NCI-H2107 treated with DMSO at 0.1 percent for 48 hours (cell line): ENCODE data around the gene CHRNA5.
A peak's percentile ranks its signal among the peaks of the same experiment; 100 is the strongest.
"Not testable (repeated sequence)": the region's sequence is repeated elsewhere in the genome, so short reads cannot be mapped to it uniquely, and the experiment has no call there.

ENCODE experiments used
- DNase-seq: peaks from one replicate; lab custom pipeline; 2025; ENCODE audit not compliant: unreplicated experiment; lab: John Stamatoyannopoulos, UW

Gene CHRNA5

DNA sequence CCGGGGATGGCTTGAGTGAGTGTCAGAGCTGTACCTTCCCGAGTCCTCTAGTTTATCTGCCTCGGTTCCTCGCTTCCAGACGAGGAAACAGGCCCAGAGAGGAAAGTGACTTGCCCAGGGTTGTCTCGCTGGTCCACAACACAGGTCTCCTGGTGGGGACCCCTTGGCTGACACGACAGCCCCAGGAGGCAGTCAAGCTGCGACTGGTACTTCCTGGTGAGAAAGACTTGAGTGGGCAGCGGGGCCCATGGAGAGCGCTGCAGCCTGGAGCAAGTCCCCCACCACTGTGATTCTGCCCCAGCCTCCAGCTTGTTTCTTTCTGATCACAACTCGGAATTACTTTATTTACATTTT is 600 bp upstream of the CHRNA5 start:
- DNase-seq, result no peak

DNA sequence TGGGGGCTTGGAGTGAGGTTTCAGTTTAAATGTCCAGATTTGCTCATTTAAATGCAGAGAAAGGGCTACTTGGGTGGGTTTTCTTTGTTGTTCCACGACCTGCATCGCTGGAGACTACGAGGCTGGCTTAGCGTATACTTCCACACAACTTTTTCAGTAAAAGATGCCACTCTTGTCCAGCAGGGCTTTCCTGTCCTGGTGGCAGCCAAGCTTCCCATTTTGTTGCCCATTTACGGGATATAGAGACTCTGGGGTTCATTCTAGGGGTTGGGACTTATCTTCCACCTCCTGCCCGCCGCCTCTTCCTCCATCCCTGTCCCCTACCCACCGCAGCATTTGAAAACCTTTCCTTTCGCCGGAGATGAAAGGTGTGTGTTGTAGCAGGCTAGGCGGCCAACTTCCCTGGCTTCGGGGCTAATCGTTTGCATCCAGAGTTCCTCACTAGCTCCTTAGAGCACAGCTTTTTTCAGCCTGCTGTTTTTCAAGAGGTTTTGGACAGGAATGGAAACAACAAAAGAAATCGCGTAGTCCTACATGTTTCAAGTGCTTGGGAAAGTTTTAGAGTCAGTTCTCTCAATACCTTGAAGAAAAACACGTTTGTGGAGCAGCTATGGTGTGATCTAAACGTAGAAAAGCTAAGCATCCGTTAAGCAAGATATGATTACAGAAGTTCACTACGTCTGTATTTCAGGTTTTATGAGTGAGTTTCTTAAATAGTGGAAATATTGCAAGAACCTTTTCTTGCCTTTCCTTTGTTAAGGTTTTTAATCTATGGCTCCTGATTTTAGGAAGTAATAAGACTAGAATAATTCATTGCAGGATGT is 843 bp downstream of the CHRNA5 start:
- DNase-seq, result no peak

DNA sequence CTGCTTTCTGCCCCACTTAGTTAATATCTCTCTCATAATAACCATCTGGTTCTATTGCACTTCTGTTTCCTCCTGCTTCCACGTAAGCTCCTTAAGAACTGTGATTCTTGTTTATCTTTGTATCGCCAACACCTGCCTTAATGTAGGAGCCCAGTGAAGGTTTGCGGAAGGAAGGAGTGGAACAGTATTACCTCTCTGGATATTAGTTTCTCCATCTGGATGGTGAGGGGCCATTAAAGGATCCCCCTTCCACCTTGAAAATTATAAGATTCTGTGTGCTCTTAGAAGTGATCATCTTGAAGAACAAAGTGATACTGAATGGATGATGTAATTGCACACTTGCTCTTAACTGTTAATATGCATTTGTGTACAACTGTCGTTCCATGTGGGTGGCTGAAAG is 2.2 kb downstream of the CHRNA5 start:
- peak; percentile 22 for DNase-seq

DNA sequence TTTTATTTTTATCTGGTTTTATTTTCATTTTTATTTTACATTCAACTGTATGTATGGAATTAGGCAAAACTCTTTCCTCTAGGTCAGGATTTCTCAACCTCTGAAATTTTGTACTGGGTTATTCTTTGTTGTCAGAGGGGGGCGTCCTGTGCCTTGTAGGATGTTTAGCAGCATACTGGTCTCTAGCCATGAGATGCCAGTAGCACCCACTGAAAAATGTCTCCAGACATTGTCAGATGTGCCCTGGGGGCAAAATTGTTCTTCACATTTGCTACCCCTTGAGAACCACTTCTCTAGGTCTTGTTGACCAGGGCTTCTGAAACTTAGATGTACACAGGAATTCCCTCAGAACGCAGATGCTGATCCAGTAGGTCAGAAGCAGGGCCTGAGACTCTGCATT is 5.4 kb downstream of the CHRNA5 start:
- DNase-seq, result no peak

DNA sequence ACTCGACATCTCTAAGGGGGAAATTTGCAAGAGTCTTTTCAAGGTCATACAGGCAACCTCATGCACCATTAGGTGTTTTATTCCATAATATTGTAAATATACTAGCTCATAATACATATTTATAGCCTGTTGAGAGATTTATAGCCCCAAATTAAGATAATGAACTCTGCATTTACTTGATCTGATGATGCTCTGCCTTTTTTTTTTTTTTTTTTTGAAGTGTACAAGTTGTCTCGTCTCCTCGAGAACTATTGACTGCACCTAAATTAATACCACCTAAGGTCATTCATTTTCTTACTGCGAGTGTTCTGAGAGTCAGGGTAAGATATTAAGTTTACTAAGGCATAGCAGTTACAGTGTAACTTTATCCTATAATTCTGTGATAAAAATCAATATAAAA is 6.1 kb downstream of the CHRNA5 start:
- no peak for DNase-seq

DNA sequence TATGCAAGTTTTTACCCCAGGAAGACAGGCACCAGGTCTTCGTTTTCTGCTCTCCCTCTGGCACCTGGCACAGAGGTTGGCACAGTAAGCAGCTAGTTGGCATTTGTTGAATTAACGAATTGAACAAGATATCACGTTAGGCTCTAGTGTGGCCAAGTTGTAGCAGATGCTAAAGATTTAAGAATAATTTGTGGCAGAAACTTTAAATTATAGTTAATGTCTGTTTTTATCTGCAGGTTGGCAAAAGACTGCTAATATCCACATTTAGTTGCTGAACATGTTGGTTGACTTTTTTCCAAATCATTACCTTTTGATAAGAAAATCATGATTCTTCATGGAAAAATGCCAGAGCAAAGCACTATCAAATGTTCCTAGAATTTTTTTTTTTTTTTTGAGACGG is 8.1 kb downstream of the CHRNA5 start:
- DNase-seq, result no peak

DNA sequence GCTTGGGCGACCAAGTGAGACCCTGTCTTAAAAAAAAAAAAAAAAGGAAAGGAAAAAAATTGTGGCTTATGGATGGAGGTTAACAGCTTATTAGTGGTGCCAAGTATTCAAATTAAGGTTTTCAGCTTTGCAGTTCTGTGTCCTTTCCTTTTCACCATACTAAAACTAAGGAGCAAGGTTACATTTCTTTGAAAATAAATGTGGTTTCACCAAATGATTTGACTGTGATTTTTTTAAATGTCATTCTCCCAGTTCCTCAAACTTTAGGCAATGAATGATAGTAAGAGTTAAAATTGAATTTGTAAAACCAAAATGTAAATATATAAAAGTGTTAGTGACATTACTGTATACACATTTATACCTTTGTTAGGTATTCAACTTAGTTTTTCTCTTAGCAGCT is 9.6 kb downstream of the CHRNA5 start:
- no peak for DNase-seq

DNA sequence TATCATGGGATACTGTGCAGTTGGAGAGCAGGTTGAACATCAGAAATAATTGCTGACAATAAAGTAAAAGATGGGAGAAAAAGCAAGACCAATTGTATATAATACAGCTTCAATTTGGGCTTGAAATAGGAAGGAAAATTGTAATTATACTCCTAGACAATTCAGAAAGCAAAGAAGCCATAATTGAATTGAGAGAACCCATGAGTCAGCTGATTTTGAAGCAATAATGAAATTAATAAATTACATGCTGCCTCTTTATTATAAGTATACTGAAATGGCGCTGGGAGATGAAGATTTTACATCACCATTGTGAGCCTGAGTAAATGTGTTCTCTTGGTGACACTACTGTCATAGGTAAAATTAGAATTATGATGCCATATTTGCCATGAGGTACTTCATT is 32.3 kb downstream of the CHRNA5 start:
- DNase-seq, result no peak

DNA sequence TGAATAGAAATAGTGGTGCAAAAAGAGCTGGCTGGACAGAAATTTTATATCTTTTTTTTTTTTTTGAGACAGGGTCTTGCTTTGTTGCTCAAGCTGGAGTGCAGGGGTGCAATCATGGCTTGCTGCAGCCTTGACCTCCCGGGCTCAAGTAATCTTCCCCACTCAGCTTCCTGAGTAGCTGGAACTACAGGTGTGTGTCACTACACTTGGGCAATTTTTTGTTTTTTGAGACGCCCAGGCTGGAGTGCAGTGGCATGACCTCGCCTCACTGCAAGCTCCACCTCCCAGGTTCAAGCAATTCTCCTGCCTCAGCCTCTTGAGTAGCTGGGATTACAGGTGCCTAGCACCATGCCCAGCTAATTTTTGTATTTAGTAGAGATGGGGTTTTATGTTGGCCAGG is 33.0 kb downstream of the CHRNA5 start:
- no peak for DNase-seq

DNA sequence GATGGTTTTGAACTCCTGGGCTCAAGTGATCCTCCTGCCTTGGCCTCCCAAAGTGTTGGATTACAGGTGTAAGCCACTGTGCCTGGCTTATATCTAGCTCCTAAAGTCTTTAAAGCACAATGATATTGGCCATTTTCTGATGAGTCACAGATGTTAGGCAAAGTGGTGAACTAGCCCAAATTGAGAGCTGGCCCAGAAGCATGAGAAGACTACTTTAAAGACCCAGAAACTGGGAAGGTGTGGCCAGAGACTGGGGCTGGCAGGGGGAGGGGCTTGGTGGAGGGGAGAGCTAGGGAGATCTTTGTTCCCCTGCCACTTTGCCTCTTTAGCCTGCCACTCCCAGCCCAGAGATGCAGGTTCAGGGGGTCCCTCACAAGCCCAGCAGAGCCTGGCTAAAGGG is 33.9 kb downstream of the CHRNA5 start:
- no peak for DNase-seq

DNA sequence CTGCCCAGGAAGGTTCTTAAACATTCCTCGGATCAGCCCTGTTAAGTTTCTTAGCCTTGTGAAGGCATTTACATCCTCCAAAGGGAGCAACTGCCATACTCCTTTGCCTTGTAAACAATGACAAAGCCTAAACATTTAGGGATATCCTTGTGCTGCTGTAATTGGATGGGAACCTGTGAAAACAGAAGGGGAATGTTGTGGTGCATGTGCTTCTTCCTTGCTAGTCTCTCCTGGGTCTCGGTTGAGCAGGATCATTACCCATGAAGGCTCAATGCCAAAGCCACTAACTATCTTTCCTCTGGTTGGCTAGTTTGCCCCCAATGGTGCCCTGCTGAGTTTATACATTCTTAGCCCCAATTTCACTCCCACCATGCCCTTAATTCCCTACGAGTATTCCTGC is 38.1 kb downstream of the CHRNA5 start:
- no peak for DNase-seq

DNA sequence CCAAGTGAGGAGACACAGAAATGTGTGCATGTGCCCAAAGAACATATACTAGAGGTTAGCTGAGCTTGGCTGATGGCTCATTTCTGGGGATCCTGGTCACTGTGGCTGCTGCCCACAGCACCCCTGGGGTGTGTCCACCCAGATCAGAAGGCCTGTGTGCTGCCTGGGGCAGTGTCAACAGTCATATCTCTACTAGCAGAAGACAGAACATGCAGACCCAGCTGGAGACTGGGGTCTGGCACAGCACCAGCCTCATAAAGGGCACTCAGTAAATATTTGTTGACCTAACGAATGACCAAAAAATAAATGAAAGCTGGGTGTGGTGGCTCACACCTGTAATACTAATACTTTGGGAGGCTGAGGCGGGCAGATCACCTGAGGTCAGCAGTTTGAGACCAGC is 39.1 kb downstream of the CHRNA5 start:
- DNase-seq, result no peak

DNA sequence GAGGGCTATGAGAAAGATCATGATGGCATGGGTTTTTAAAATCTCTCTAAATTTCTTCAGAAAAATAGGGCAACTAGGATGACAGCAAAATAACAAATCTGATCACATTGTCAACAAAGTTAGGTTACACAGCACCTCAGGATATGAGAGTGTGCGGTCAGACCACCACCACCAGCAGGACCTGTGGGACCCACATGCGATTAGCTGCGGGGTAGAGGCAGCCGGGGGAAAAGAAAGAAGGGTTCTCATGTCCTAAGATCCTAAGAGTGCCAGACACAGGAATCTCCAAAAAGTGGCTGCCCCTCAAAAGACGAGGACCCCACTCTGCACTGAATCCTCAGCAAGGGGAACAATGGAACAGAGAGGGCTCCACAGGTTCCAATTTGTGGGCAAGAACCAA is 39.9 kb downstream of the CHRNA5 start:
- DNase-seq, result no peak

DNA sequence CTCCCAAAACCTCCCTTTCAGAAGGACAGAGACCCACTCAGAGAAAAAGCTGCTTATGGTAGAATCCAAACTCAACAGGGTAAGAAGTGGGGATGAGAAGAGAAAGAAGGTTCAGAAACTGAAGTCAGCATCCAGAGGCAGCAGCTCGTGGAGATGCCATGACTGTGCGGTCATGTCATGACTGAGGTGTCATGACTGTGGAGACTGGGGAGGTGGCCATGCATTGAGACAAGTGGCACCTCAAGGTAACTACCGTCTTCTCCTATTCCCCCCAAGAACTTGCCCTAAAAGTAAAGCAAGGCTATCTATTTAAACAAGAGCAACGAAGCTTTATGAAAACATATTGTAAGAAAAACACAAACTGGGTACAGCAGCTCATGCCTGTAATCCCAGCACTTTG is 40.4 kb downstream of the CHRNA5 start:
- DNase-seq, result no peak

DNA sequence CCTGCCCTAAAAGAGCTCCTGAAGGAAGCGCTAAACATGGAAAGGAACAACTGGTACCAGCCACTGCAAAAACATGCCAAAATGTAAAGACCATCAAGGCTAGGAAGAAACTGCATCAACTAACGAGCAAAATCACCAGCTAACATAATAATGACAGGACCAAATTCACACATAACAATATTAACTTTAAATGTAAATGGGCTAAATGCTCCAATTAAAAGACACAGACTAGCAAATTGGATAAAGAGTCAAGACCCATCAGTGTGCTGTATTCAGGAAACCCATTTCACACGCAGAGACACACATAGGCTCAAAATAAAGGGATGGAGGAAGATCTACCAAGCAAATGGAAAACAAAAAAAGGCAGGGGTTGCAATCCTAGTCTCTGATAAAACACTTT is 44.2 kb downstream of the CHRNA5 start:
- DNase-seq, result not testable (repeated sequence)

DNA sequence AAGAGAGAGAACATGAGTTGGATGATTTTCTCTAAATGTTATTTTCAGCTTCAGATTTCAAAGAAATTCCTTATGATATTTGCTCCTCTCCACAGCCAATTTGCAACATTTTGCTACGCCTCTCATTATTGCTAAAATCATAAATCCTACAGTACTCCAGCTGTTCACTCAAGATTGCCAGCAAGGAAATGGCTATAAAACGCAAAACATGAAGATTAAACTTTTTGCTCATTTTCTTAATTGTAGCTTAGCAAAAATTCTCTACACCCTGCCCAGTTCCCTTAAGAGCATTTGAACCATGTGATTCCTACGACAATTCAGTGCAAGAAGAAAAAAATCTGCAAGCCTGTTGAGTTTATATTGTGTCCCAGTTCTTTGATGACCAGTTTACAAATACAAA is 48.7 kb downstream of the CHRNA5 start:
- DNase-seq, result no peak

DNA sequence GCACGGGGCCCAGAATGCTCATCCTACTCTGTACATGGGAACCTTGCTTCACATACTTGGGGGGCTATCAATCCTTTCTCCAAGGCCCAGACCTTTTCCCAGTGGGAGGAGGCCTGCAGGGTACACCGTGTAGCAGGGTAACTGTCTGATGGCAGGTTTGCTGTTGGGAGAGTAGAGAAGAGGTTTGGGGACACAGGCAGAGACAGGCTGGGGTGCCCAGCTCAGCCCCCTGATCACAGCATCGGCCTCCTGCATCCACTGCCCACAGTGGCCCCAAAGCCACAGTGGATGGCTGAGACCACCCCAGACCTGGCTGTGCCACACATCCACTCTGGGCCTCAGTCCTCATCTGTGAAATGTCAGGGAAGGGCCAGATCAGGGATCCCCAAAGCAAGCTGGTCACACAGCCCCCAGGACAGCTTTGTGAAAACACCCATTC is 49.9 kb downstream of the CHRNA5 start:
- DNase-seq, result no peak

DNA sequence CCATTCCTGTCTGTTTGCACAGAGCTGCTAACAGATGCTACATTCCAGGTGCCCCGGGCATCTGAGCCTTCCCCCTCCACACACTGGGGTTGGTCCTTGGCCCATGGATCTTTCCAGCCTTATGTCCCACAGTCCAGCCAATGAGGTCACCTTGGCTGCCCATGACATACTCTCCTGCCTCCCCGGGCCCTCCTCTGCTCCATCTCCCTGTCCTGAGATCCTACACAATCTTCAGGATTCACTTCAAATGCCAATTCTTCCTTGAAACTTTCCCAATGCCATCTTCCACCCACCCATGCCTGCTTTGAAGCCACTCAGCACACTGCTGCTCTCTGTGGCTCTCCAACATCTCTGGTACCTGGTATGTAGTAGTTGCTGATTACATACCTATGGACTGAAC is 51.2 kb downstream of the CHRNA5 start:
- no peak for DNase-seq

DNA sequence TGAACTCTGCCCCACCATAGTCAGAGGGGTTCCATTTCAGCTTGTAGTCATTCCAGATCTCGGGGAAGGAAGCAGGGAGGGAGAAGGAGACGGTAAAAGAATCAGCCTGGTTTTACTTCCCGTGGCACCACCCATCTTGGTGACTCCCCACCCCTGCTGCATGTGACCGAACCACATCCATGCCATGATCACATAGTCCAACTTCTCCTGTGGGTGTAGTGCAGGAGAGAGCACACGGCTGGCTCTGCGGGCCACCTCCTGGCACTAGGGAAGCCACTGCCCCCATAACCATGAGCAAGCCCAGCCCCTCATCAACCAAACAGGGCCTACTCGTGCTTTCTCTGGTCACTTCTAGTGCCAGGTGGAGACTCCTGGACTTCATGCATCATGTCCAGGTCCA is 51.8 kb downstream of the CHRNA5 start:
- DNase-seq, result no peak

DNA sequence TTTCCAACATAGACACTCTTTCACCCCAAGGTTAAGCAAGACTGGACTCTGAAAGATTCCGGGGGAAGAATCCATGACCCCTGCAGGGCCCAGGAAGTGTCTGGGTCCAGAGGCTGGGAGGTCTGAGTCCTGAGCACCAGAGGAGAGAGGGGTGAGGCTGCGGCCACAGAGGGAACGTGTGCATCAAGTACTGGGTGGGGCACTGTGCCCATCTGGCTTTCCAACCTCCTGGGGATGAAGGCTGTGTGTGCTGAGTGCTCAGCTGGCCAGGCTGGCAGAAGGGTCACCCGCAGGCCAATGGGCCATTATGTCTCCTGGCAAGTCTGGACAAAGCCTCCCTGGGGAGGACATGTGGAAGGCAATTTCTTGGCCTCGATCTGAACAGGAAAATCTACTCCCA is 52.2 kb downstream of the CHRNA5 start:
- DNase-seq, result no peak

DNA sequence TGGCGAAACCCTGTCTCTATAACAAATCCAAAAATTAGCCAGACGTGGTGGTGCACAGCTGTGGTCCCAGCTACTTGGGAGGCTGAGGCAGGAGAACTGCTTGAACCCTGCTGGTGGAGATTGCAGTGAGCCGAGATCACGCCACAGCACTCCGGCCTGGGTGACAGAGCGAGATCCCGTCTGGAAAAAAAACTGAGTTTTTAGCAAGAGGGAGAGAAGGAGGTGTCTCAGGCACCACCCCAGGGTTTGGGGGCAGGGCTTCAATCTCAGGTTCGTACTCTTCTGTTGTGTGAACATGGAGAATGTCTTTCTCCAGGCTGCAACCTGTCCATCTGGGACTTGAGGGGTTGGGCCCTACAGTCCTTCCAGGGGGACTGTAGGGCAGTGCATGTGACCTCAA is 52.7 kb downstream of the CHRNA5 start:
- no peak for DNase-seq

DNA sequence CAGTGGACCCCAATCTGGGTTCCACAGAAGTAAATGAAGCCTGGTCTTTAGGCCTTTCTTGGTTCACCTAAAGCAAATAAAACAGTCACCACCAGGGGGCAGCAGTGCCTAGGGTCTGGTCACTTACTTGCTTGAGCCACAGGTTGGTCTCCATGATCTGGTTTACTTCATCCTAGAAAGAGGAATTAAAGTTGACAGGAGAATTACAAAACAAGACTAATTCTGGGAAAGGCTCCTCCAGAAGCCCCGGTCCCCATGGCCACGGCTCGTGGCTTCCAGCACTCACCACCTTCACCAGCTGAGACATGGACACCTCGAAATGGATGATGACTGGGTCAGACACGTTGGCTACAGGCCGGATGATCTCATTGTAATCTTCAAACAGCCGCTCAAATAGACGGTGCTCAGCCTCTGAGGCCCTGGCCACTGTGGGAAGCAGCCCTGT is 53.2 kb downstream of the CHRNA5 start:
- peak; percentile 58 for DNase-seq
